GM12878 (cell line): ENCODE measurements around the gene BAG3. TPM values are rescaled to one million over a fixed set of nuclear protein-coding genes. Genes with fewer than 3 reads are reported as not detected.

Experiments used
- BCL3 ChIP-seq: IDR thresholded peaks from 2 replicates; pipeline ENCODE4 v1.6.1; 2011; ENCODE audit warnings: borderline replicate concordance, low read depth, mild to moderate bottlenecking, moderate library complexity, low read length; ENCODE audit not compliant: insufficient read depth, poor library complexity, severe bottlenecking
- BHLHE40 ChIP-seq, 2 experiments: fragments of 450-650 bp in 1 of 2; IDR thresholded peaks; 2 replicates each; pipeline ENCODE4 v1.6.1; 2011 to 2017; ENCODE audit warnings: low read depth in 2 of 2, borderline replicate concordance in 1 of 2, improper control_type of control experiment in 1 of 2, low read length in 1 of 2, mild to moderate bottlenecking in 1 of 2
- CREM ChIP-seq: IDR thresholded peaks from 2 replicates; pipeline ENCODE4 v1.6.1; 2014; ENCODE audit warnings: antibody characterized with exemption, low read depth
- EED ChIP-seq: sonication (generic); IDR thresholded peaks from 2 replicates; pipeline ENCODE4 v1.6.1; 2016; ENCODE audit warnings: antibody characterized with exemption, low read depth
- EP300 ChIP-seq, 2 experiments: fragments of 150-350 bp in 1 of 2; IDR thresholded peaks; 2 replicates each; pipeline ENCODE4 v1.6.1; 2011 to 2012; ENCODE audit warnings: low read depth in 2 of 2, low read length in 2 of 2, borderline replicate concordance in 1 of 2, improper control_type of control experiment in 1 of 2, inconsistent platforms in 1 of 2; ENCODE audit not compliant: control insufficient read depth in 1 of 2
- ETV6 ChIP-seq, 2 experiments: fragments of 450-650 bp in 1 of 2; IDR thresholded peaks in 1 of 2; conservative IDR thresholded peaks in 1 of 2; 2 replicates each; pipeline ENCODE4 v1.6.1; 2014; ENCODE audit warnings: antibody characterized with exemption in 1 of 2, borderline replicate concordance in 1 of 2, low read depth in 1 of 2, mild to moderate bottlenecking in 1 of 2, moderate library complexity in 1 of 2
- IKZF1 ChIP-seq: fragments of 450-650 bp; conservative IDR thresholded peaks from 2 replicates; pipeline ENCODE4 v1.6.1; 2017; ENCODE audit warnings: antibody characterized with exemption, mild to moderate bottlenecking
- JUNB ChIP-seq: IDR thresholded peaks from 2 replicates; pipeline ENCODE4 v1.6.1; 2016; ENCODE audit warnings: antibody characterized with exemption, mild to moderate bottlenecking
- KLF5 ChIP-seq: fragments of 450-650 bp; IDR thresholded peaks from 2 replicates; pipeline ENCODE4 v1.6.1; 2014; ENCODE audit warnings: mild to moderate bottlenecking; ENCODE audit not compliant: partially characterized antibody
- MEF2A ChIP-seq: IDR thresholded peaks from 2 replicates; pipeline ENCODE4 v1.6.1; 2011; ENCODE audit warnings: low read depth, mild to moderate bottlenecking, low read length, moderate library complexity; ENCODE audit not compliant: insufficient read depth
- MEF2B ChIP-seq: fragments of 450-650 bp; IDR thresholded peaks from 2 replicates; pipeline ENCODE4 v1.6.1; 2018; ENCODE audit warnings: mild to moderate bottlenecking, moderate library complexity; ENCODE audit not compliant: partially characterized antibody, poor library complexity, severe bottlenecking
- NBN ChIP-seq: fragments of 450-650 bp; IDR thresholded peaks from 2 replicates; pipeline ENCODE4 v1.6.1; 2016
- NFIC ChIP-seq: IDR thresholded peaks from 2 replicates; pipeline ENCODE4 v1.6.1; 2012; ENCODE audit warnings: low read depth, mild to moderate bottlenecking, inconsistent platforms, low read length, moderate library complexity
- NR2C1 ChIP-seq: fragments of 450-650 bp; IDR thresholded peaks from 2 replicates; pipeline ENCODE4 v1.6.1; 2017; ENCODE audit warnings: antibody characterized with exemption, mild to moderate bottlenecking, moderate library complexity
- NR2F1 ChIP-seq: fragments of 450-650 bp; conservative IDR thresholded peaks from 2 replicates; pipeline ENCODE4 v1.6.1; 2017; ENCODE audit warnings: mild to moderate bottlenecking
- RELB ChIP-seq: fragments of 450-650 bp; IDR thresholded peaks from 2 replicates; pipeline ENCODE4 v1.6.1; 2017; ENCODE audit warnings: low read depth, mild to moderate bottlenecking, moderate library complexity
- RUNX3 ChIP-seq: IDR thresholded peaks from 2 replicates; pipeline ENCODE4 v1.6.1; 2012; ENCODE audit warnings: low read length, inconsistent platforms
- SMAD1 ChIP-seq: fragments of 450-650 bp; IDR thresholded peaks from 2 replicates; pipeline ENCODE4 v1.6.1; 2018; ENCODE audit warnings: mild to moderate bottlenecking, low read depth; ENCODE audit not compliant: partially characterized antibody
- YY1 ChIP-seq: IDR thresholded peaks from 2 replicates; pipeline ENCODE4 v1.6.1; 2011; ENCODE audit warnings: low read depth, mild to moderate bottlenecking, low read length
- ZBED1 ChIP-seq: IDR thresholded peaks from 2 replicates; pipeline ENCODE4 v1.6.1; 2016; ENCODE audit warnings: borderline replicate concordance
- ZNF217 ChIP-seq: fragments of 450-650 bp; IDR thresholded peaks from 2 replicates; pipeline ENCODE4 v1.6.1; 2017; ENCODE audit warnings: antibody characterized with exemption, mild to moderate bottlenecking
- polyA plus RNA-seq, 11 experiments: library from polyadenylated mRNA; depleted of rRNA in 4 of 11; unstranded in 6 of 11; stranded (reverse) in 5 of 11; fragments of >200 nt; fragmentation: Nextera tagmentation in 4 of 11; fragmentation: Illumina TruSeq in 1 of 11; extraction: Ambion mirVana in 4 of 11; extraction: Trizol in 1 of 11; gene quantifications; 1 replicate in 1 of 11; 2 replicates in 10 of 11; pipeline versions ENCODE4 v1.2.1 to v1.2.3, GENCODE V29; 2011 to 2016; ENCODE audit warnings: inconsistent platforms in 2 of 11, missing spikeins in 2 of 11, low read depth in 1 of 11
- total RNA-seq, 4 experiments: library from RNA; depleted of rRNA in 3 of 4; stranded (reverse); fragments of >200 nt in 3 of 4; fragmentation: Illumina TruSeq in 1 of 4; extraction: Trizol in 1 of 4; gene quantifications; 2 replicates each; pipeline versions ENCODE4 v1.2.1 to v1.2.3, GENCODE V29; 2013 to 2021

The BAG3 gene
- total and polyA plus RNA-seq, 10 of the 15 experiments (the other 5 are each of a cell fraction or from before 2014, with no cell fraction given): 0.71 to 14.1 (median 4.3) TPM

GRCh38 chr10:119707331-119707730 is 56.2 kb downstream of the BAG3 start (continued):
- TF ChIP-seq RELB: peak; percentile 72
- TF ChIP-seq NR2F1: peak; percentile 98
- TF ChIP-seq ZBED1: peak; percentile 64; the same call in 1 of the 2 replicates
- TF ChIP-seq EED: peak; percentile 59
- TF ChIP-seq NFIC: peak; percentile 83
- TF ChIP-seq SMAD1: peak; percentile 71
- TF ChIP-seq NBN: peak; percentile 66
- TF ChIP-seq ETV6 (conservative IDR thresholded peaks at IDR 0.05 in 1 of 2, IDR thresholded peaks at IDR 0.05 in 1 of 2; ENCODE audit: borderline replicate concordance in 1 of 2, low read depth in 1 of 2): peak in 1 of 2 experiments; percentile 51; a peak in 1 of 4 replicates
- TF ChIP-seq IKZF1: peak; percentile 59; the same call in 1 of the 2 replicates
- TF ChIP-seq KLF5: peak; percentile 70
- TF ChIP-seq ZNF217: 0 out of 2 replicates have a peak, but pooled peaks have one; percentile 30
- 0 out of 4 replicates have a peak, but pooled peaks have one; percentile 18 to 25 for TF ChIP-seq EP300 (IDR thresholded peaks at IDR 0.05; ENCODE audit: borderline replicate concordance in 1 of 2, control insufficient read depth in 1 of 2, low read depth in 2 of 2, low read length in 2 of 2)
- TF ChIP-seq YY1: peak; percentile 64; the same call in 1 of the 2 replicates
- TF ChIP-seq MEF2B: peak; percentile 91
- peak; percentile 90 for TF ChIP-seq JUNB
- peak; percentile 89 for TF ChIP-seq BCL3
- TF ChIP-seq NR2C1: peak; percentile 93
- TF ChIP-seq BHLHE40 (IDR thresholded peaks at IDR 0.05; ENCODE audit: borderline replicate concordance in 1 of 2, low read depth in 2 of 2, low read length in 1 of 2): peak in 1 of 2 experiments; percentile 35; a peak in 2 of 4 replicates
- peak; percentile 48; the same call in 1 of the 2 replicates for TF ChIP-seq RUNX3
- peak; percentile 49; the same call in 1 of the 2 replicates for TF ChIP-seq CREM
- TF ChIP-seq MEF2A: peak; percentile 15; the same call in 1 of the 2 replicates
